Pancreas (tissue), 10 donors: Measurements from ENCODE around the gene EIF3K. TPM values are rescaled to one million over a fixed set of nuclear protein-coding genes. Genes with fewer than 3 reads are reported as not detected.

Experiments used
- ATAC-seq, 4 donors: fragments of 200-7000 bp; cut with Tn5 transposase; one replicate each; pipeline versions ENCODE4 v1.8.0 to v1.9.1; 2020; ENCODE audit warnings: mild to moderate bottlenecking in 4 of 4, moderate library complexity in 4 of 4
- DNase-seq, 6 donors: peaks; one replicate each; pipeline ENCODE4 v3.0.0-alpha.2; 2020
- FAIRE-seq: peaks from 2 replicates; lab custom pipeline; 2012; peaks lifted over from hg19 to GRCh38; lab: Jason Lieb, UNC
- H3K27ac ChIP-seq, 4 donors: fragments of 200-600 bp; sonication (generic); 1 replicate in 3 of 4; 2 replicates in 1 of 4; pipeline versions ENCODE4 v1.5.0 to v1.8.0; 2020
- H3K27me3 ChIP-seq, 4 donors: fragments of 200-600 bp; one replicate each; pipeline ENCODE4 v1.8.0; 2021
- H3K36me3 ChIP-seq, 3 donors: fragments of 200-600 bp; sonication (generic) in 1 of 3; one replicate each; pipeline versions ENCODE4 v1.5.0 to v1.8.0; 2020 to 2021
- H3K4me1 ChIP-seq, 3 donors: fragments of 200-600 bp; one replicate each; pipeline ENCODE4 v1.8.0; 2021
- H3K4me3 ChIP-seq, 4 donors: fragments of 200-600 bp; sonication (generic) in 2 of 4; one replicate each; pipeline versions ENCODE4 v1.5.0 to v1.8.0; 2020 to 2021
- H3K9me3 ChIP-seq, 4 donors: fragments of 200-600 bp; one replicate each; pipeline ENCODE4 v1.8.0; 2021
- WGBS, 2 donors: extraction: QIAGEN DNeasy Blood & Tissue Kit; methylation state at CpG; one replicate each; pipeline ENCODE4 v1.1.7; 2013; 5-methylcytosine and 5-hydroxymethylcytosine counted together
- intact Hi-C, 3 donors: fragments of 100-400 bp; cut with DNase I; formaldehyde crosslinking; loops; one replicate each; pipeline versions ENCODE4 v1.11.1 to v1.14.2; 2022
- polyA plus RNA-seq, 2 donors: library from polyadenylated mRNA; stranded (reverse); fragments of 200-250 nt; gene quantifications; one replicate each; pipeline ENCODE4 v1.2.3, GENCODE V29; 2013
- total RNA-seq, 6 donors: library from RNA; stranded (reverse); fragmentation: NEBNext Ultra II Directional in 4 of 6; extraction: Animal tissue kit (Norgen Biotek cat#: 25700) in 4 of 6; gene quantifications; one replicate each; pipeline versions ENCODE4 v1.2.1 to v1.2.4, GENCODE V29; 2021 to 2023
- TF ChIP-seq, protein P1 (sequence below), 4 donors: fragments of 200-600 bp; sonication (generic) in 3 of 4; IDR thresholded peaks; one replicate each; pipeline versions ENCODE4 v1.5.0 to v1.8.0; 2021; ENCODE audit warnings: antibody characterized with exemption in 4 of 4
- donor health status: healthy with polysubstance abuse.
- donor health status: DM: no; HTN: no; CAD: no; lungs with moderate emphysema.
- donor health status: DM: no; HTN: no; CAD: no.
- donor health status: control.
- donor health status: control.
- donor health status: Bipolar disorder and iron deficiency.
- donor health status: DM: yes; HTN: yes; CAD: no.
- donor health status: DM: no; HTN: no; CAD: no.
- donor health status: DM: no; HTN: no; CAD: no.
- donor health status: DM: yes; HTN: yes; CAD: no.

EIF3K gene
- total and polyA plus RNA-seq, 8 donors: 93.5 to 162 (median 131) TPM

DNA sequence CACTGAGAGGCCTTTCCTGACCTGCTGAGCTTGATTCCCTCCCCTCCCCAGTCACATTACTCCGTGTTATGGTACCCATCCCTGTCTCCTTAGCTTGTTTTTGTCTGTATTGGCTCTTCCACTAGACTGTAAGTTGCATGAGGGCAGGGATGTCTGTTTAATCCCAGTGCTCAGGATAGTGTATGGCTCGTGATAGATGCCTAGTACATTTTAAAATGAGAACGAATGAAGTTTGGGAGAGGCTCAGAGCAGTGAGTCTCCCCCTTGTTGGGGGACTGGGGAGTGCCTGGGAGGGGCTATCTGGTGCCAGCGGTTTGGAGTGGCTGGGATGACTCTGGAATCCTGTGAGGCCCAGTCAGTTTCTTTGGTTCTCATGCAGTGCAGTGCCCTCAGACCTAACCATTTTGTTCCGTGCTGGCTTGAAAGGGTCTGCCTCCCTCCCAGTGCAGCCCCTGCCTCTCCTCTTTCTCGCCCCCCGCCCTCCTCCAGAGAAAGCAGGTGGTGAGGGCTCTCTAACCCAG, 63.9 kb downstream of the EIF3K start:
- H3K27ac ChIP-seq: peak overlapping the region; percentile 89 to 99 (median 96)
- DNase-seq (no peak), ATAC-seq (peak in 1 of 4 donors; percentile 3), FAIRE-seq (no peak)
- no peaks in the 10 kb centered on the region for H3K9me3 ChIP-seq
- intact Hi-C loops: no loop called here
- no peak overlapping the region for H3K4me3 ChIP-seq
- H3K36me3 ChIP-seq: no peaks in the 10 kb centered on the region
- peaks cover 59 to 82% (median 78%) of the 10 kb centered on the region in 3 donors for H3K4me1 ChIP-seq
- TF ChIP-seq, protein P1, sequence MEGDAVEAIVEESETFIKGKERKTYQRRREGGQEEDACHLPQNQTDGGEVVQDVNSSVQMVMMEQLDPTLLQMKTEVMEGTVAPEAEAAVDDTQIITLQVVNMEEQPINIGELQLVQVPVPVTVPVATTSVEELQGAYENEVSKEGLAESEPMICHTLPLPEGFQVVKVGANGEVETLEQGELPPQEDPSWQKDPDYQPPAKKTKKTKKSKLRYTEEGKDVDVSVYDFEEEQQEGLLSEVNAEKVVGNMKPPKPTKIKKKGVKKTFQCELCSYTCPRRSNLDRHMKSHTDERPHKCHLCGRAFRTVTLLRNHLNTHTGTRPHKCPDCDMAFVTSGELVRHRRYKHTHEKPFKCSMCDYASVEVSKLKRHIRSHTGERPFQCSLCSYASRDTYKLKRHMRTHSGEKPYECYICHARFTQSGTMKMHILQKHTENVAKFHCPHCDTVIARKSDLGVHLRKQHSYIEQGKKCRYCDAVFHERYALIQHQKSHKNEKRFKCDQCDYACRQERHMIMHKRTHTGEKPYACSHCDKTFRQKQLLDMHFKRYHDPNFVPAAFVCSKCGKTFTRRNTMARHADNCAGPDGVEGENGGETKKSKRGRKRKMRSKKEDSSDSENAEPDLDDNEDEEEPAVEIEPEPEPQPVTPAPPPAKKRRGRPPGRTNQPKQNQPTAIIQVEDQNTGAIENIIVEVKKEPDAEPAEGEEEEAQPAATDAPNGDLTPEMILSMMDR (IDR thresholded peaks at IDR 0.05): no peak
- no peaks in the 10 kb centered on the region for H3K27me3 ChIP-seq
- 76 to 77% methylated on average over 7 of the region's 7 CpGs for WGBS, 2 donors

DNA sequence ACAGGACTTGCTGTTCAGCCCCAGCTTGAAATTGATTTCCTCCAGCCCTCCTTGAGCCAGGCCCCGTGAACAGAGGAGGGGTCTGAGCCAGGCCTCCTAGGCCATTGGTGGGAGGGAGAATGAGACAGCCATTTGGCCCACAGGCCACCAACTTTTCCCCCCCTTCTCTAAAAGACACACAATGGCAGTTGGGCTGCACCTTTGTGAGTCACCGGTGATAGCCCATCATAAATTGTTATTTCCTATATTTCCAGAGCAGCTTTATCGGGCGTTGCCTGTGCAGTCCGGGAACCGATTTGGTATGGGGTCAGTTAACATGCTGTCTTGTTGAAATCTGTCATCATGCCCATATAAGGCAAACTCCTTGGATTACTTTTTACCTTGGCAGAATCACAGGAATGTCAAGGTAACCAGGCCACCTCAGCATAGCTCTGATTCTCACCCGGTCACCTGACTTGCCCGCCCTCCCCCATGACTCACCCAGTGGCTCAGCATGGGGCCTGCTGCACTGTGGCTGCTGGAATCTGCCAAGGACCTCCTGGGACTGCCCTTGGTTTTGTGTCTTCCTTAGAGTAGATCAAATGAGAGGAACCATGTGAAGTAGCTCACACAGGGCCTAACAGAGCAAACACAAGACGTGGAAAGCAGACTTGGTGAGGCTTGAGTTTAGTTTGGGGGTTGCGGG, 64.5 kb downstream of the EIF3K start:
- Histone ChIP-seq H3K36me3 (no peaks in the 10 kb centered on the region), H3K27ac (peak overlapping the region; percentile 89 to 99 (median 96)), H3K27me3 (no peaks in the 10 kb centered on the region), H3K4me1 (peaks cover 53 to 78% (median 76%) of the 10 kb centered on the region in 3 donors), H3K4me3 (no peak overlapping the region), H3K9me3 (no peaks in the 10 kb centered on the region)
- intact Hi-C loops: no loop called here
- FAIRE-seq (no peak), DNase-seq (peak; percentile 83 to 97 (median 95)), ATAC-seq (peak; percentile 87 to 92 (median 91))
- 13 to 15% methylated on average over 10 of the region's 10 CpGs for whole genome bisulfite sequencing, 2 donors
- TF ChIP-seq, protein P1 (IDR thresholded peaks at IDR 0.05): no peak

DNA sequence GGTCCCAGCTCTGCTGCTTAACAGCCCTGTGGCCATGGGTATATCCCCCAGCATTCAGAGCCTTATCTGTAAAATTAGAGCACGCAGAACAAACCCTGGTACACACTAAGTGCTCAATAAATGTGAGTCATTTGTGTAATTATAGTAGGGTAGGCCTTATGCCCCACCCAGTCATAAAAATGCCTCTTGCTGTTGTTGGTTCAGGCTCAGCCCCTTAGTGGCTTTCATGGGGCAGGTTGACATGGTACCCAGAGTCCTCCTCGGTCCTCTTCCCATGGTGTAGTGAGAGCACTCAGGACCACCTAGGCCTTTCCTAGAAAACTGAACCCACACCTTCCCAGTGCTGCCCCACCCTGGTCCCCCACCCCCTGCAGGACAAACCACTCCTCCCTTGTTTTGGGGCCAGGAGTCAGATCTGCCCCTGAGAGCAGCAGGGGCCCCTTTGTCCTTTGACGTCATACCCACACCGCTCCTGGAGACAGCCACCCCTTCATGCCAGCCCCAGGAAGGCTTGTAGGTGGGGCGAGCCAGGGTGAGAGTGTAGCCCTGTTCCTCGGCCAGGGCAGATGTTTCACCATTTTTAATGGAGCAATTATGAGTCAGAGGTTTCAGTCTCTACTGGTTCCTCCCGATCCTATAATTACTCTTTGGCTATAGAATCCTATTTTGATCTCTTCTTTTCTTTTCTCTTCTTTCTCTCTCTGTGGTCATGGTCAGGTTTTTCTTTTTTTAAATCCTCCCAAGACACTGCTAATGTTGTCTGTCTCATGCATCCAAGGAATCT, 65.3 kb downstream of the EIF3K start:
- H3K27me3 ChIP-seq: no peaks in the 10 kb centered on the region
- ATAC-seq: peak; percentile 19 to 40 (median 25)
- intact Hi-C loops: no loop called here
- no peaks in the 10 kb centered on the region for H3K36me3 ChIP-seq
- TF ChIP-seq, protein P1 (IDR thresholded peaks at IDR 0.05): no peak
- peak in 3 of 6 donors; percentile 37 to 61 (median 53) for DNase-seq
- no peaks in the 10 kb centered on the region for H3K9me3 ChIP-seq
- FAIRE-seq: no peak
- H3K4me3 ChIP-seq: no peak overlapping the region
- H3K27ac ChIP-seq: peak overlapping the region; percentile 89 to 99 (median 96)
- H3K4me1 ChIP-seq: peaks cover 53 to 78% (median 73%) of the 10 kb centered on the region in 3 donors
- WGBS, 2 donors: 47 to 49% methylated on average over 7 of the region's 7 CpGs

DNA sequence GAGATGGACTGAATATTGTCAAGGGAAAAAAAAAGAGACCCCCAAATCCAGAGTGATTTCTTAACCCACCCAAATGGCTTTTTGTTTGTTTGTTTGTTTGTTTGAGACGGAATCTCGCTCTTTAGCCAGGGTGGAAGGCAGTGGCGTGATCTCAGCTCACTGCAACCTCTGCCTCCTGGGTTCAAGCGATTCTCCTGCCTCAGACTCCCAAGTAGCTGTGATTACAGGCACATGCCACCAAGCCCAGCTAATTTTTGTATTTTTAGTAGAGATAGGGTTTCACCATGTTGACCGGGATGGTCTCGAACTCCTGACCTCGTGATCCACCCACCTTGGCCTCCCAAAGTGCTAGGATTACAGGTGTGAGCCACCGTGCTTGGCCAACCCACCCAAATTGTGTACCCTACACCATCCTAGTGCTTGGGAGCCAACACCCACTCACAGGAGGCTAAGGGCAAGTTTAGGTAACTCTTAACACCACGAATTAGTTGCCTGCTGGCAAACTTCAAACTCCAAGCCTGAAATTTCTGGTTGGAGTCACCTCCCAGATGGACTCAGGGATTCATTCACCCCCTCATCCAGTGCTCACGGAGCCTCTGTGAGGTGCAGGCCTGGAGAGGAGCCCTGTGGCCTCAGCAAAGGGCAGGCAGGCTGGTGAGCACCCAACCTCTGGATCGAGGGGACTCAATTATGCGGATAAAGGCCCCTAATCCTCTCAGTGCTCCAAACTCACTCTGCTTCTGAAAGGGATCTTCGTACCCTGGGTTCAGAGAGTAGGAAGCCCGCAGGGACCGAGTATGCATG, 66.1 kb downstream of the EIF3K start:
- no peak overlapping the region for H3K4me3 ChIP-seq
- no peaks in the 10 kb centered on the region for H3K36me3 ChIP-seq
- FAIRE-seq (no peak), DNase-seq (peak in 1 of 6 donors; percentile 47), ATAC-seq (no peak)
- TF ChIP-seq, protein P1 (IDR thresholded peaks at IDR 0.05): no peak
- peak overlapping the region; percentile 89 to 99 (median 96) for H3K27ac ChIP-seq
- no peaks in the 10 kb centered on the region for H3K27me3 ChIP-seq
- peaks cover 50 to 78% (median 73%) of the 10 kb centered on the region in 3 donors for H3K4me1 ChIP-seq
- intact Hi-C loops: no loop called here
- 83 to 89% methylated on average over 15 of the region's 15 CpGs for WGBS, 2 donors
- no peaks in the 10 kb centered on the region for H3K9me3 ChIP-seq
